ENCODE measurements around the gene TMPRSS6. TPM values are rescaled to one million over a fixed set of nuclear protein-coding genes. Genes with fewer than 3 reads are reported as not detected.
A peak's percentile ranks its signal among the peaks of the same experiment; 100 is the strongest.

Gene TMPRSS6
- total and polyA plus RNA-seq, 2 of the 13 experiments (the other 11 are each of a cell fraction or from before 2014, with no cell fraction given): 4.2 to 4.8 TPM

DNA sequence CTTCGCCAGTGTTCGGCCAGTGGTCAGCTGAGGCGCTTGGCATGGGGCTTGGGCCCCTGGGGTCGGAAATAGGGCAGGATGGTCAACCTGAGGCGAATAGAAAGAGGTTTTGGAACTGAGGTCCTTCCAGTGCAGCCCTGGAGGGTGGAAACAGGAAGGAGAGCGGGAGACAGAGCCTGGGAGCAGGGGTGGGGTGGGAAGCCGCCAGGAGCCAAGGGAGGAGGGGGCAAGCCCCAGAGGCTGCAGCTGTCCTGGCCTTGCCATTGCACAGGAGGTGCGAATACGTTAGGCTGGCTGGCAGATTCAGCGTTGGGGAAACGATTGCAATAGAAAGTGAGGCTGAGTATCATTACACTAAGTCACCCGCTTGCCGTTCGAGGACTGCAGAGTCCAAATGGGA lies 71.8 kb downstream of the TMPRSS6 start (continued):
- TF ChIP-seq, protein P1, sequence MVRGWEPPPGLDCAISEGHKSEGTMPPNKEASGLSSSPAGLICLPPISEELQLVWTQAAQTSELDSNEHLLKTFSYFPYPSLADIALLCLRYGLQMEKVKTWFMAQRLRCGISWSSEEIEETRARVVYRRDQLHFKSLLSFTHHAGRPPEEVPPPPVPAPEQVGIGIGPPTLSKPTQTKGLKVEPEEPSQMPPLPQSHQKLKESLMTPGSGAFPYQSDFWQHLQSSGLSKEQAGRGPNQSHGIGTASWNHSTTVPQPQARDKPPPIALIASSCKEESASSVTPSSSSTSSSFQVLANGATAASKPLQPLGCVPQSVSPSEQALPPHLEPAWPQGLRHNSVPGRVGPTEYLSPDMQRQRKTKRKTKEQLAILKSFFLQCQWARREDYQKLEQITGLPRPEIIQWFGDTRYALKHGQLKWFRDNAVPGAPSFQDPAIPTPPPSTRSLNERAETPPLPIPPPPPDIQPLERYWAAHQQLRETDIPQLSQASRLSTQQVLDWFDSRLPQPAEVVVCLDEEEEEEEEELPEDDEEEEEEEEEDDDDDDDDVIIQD (CRISPR knock-in tag; IDR thresholded peaks at IDR 0.05; ENCODE audit: low read depth): no peak
- no peak for TF ChIP-seq ZFP90 (CRISPR knock-in tag; IDR thresholded peaks at IDR 0.05; ENCODE audit: borderline replicate concordance)
- 0 out of 2 replicates have a peak, but pooled peaks have one; percentile 35 for TF ChIP-seq HNRNPL (IDR thresholded peaks at IDR 0.05; ENCODE audit: low read depth, low read length)
- no peak for TF ChIP-seq PAX8 (CRISPR knock-in tag; IDR thresholded peaks at IDR 0.05; ENCODE audit: borderline replicate concordance)
- TF ChIP-seq SNAI1 (CRISPR knock-in tag; IDR thresholded peaks at IDR 0.05; ENCODE audit: borderline replicate concordance): no peak
- TF ChIP-seq ZNF34 (CRISPR knock-in tag; IDR thresholded peaks at IDR 0.05; ENCODE audit: borderline replicate concordance): no peak
- TF ChIP-seq GFI1 (CRISPR knock-in tag; IDR thresholded peaks at IDR 0.05; ENCODE audit: borderline replicate concordance): no peak
- no peak for TF ChIP-seq RAD51 (IDR thresholded peaks at IDR 0.05; ENCODE audit: borderline replicate concordance)
- TF ChIP-seq KMT2B (CRISPR knock-in tag; IDR thresholded peaks at IDR 0.05): no peak
- TF ChIP-seq KLF13 (CRISPR knock-in tag; IDR thresholded peaks at IDR 0.05): no peak
- TF ChIP-seq ZNF589 (CRISPR knock-in tag; conservative IDR thresholded peaks at IDR 0.05): no peak
- no peak for TF ChIP-seq SOX5 (CRISPR knock-in tag; IDR thresholded peaks at IDR 0.05; ENCODE audit: borderline replicate concordance)
- no peak for TF ChIP-seq JUNB (CRISPR knock-in tag; IDR thresholded peaks at IDR 0.05; ENCODE audit: borderline replicate concordance)
- no peak for TF ChIP-seq ZNF660 (CRISPR knock-in tag; IDR thresholded peaks at IDR 0.05; ENCODE audit: borderline replicate concordance, low read depth)
- TF ChIP-seq, protein P2, sequence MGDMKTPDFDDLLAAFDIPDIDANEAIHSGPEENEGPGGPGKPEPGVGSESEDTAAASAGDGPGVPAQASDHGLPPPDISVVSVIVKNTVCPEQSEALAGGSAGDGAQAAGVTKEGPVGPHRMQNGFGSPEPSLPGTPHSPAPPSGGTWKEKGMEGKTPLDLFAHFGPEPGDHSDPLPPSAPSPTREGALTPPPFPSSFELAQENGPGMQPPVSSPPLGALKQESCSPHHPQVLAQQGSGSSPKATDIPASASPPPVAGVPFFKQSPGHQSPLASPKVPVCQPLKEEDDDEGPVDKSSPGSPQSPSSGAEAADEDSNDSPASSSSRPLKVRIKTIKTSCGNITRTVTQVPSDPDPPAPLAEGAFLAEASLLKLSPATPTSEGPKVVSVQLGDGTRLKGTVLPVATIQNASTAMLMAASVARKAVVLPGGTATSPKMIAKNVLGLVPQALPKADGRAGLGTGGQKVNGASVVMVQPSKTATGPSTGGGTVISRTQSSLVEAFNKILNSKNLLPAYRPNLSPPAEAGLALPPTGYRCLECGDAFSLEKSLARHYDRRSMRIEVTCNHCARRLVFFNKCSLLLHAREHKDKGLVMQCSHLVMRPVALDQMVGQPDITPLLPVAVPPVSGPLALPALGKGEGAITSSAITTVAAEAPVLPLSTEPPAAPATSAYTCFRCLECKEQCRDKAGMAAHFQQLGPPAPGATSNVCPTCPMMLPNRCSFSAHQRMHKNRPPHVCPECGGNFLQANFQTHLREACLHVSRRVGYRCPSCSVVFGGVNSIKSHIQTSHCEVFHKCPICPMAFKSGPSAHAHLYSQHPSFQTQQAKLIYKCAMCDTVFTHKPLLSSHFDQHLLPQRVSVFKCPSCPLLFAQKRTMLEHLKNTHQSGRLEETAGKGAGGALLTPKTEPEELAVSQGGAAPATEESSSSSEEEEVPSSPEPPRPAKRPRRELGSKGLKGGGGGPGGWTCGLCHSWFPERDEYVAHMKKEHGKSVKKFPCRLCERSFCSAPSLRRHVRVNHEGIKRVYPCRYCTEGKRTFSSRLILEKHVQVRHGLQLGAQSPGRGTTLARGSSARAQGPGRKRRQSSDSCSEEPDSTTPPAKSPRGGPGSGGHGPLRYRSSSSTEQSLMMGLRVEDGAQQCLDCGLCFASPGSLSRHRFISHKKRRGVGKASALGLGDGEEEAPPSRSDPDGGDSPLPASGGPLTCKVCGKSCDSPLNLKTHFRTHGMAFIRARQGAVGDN (CRISPR knock-in tag; IDR thresholded peaks at IDR 0.05): peak; percentile 58
- peak; percentile 76; the same call in 1 of the 2 replicates for TF ChIP-seq ZSCAN25 (CRISPR knock-in tag; IDR thresholded peaks at IDR 0.05)
- no peak for TF ChIP-seq ZNF619 (CRISPR knock-in tag; IDR thresholded peaks at IDR 0.05)
- TF ChIP-seq ZNF7 (CRISPR knock-in tag; IDR thresholded peaks at IDR 0.05): no peak
- TF ChIP-seq, protein P3, sequence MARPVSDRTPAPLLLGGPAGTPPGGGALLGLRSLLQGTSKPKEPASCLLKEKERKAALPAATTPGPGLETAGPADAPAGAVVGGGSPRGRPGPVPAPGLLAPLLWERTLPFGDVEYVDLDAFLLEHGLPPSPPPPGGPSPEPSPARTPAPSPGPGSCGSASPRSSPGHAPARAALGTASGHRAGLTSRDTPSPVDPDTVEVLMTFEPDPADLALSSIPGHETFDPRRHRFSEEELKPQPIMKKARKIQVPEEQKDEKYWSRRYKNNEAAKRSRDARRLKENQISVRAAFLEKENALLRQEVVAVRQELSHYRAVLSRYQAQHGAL (CRISPR knock-in tag; IDR thresholded peaks at IDR 0.05; ENCODE audit: not compliant biosample characterization): no peak
